K562 (cell line): ENCODE results near the gene SPHK1. TPM values are rescaled to one million over a fixed set of nuclear protein-coding genes. Genes with fewer than 3 reads are reported as not detected.
A peak's percentile ranks its signal among the peaks of the same experiment; 100 is the strongest.

Experiments used
- ARID1B ChIP-seq: fragments of 450-650 bp; IDR thresholded peaks from 2 replicates; pipeline ENCODE4 v1.6.1; 2016; ENCODE audit warnings: antibody characterized with exemption, mild to moderate bottlenecking, inconsistent platforms
- CCAR2 ChIP-seq: fragments of 200-400 bp; formaldehyde crosslinking; IDR thresholded peaks from 2 replicates; pipeline ENCODE4 v1.6.1; 2017; ENCODE audit warnings: mild to moderate bottlenecking, low read depth, low read length
- DIDO1 ChIP-seq: fragments of 450-650 bp; IDR thresholded peaks from 2 replicates; pipeline ENCODE4 v1.6.1; 2016; ENCODE audit warnings: low read depth, missing biosample characterization, missing genetic modification characterization
- HDAC2 ChIP-seq: fragments of 450-650 bp; IDR thresholded peaks from 2 replicates; pipeline ENCODE4 v1.6.1; 2016; ENCODE audit warnings: mild to moderate bottlenecking
- RBBP5 ChIP-seq: fragments of 200-600 bp; sonication (generic); IDR thresholded peaks from 2 replicates; pipeline ENCODE4 v1.6.1; 2012; ENCODE audit warnings: borderline replicate concordance, mild to moderate bottlenecking, low read length, control low read depth, inconsistent platforms; ENCODE audit not compliant: insufficient read depth, poor library complexity, severe bottlenecking
- RBM17 ChIP-seq: fragments of 200-400 bp; formaldehyde crosslinking; IDR thresholded peaks from 2 replicates; pipeline ENCODE4 v1.6.1; 2017; ENCODE audit warnings: low read depth, mild to moderate bottlenecking, low read length, borderline replicate concordance
- RFX7 ChIP-seq: fragments of 250-450 bp; sonication (Bioruptor Pico); IDR thresholded peaks from 2 replicates; pipeline ENCODE4 v1.5.1; 2021; ENCODE audit warnings: mild to moderate bottlenecking
- SMC3 ChIP-seq: conservative IDR thresholded peaks from 2 replicates; pipeline ENCODE4 v1.6.1; 2011; ENCODE audit warnings: low read depth, low read length, improper control_type of control experiment; ENCODE audit not compliant: insufficient read depth
- TAF9B ChIP-seq: fragments of 450-650 bp; IDR thresholded peaks from 2 replicates; pipeline ENCODE4 v1.6.1; 2018; ENCODE audit warnings: mild to moderate bottlenecking; ENCODE audit not compliant: partially characterized antibody
- ZBTB5 ChIP-seq: fragments of 450-650 bp; IDR thresholded peaks from 2 replicates; pipeline ENCODE4 v1.6.1; 2017; ENCODE audit warnings: antibody characterized with exemption
- ZNF143 ChIP-seq: sonication (generic); formaldehyde crosslinking; IDR thresholded peaks from 2 replicates; pipeline ENCODE4 v1.9.0; 2022; ENCODE audit warnings: mild to moderate bottlenecking, missing genetic modification reagents
- ZNF239 ChIP-seq: fragments of 250-450 bp; sonication (Bioruptor Pico); IDR thresholded peaks from 2 replicates; pipeline ENCODE4 v1.4.0; 2020; ENCODE audit warnings: mild to moderate bottlenecking
- ZNF3 ChIP-seq: fragments of 250-450 bp; sonication (Bioruptor Pico); IDR thresholded peaks from 2 replicates; pipeline ENCODE4 v1.5.0; 2021; ENCODE audit warnings: mild to moderate bottlenecking, moderate library complexity
- ZNF347 ChIP-seq: fragments of 450-650 bp; formaldehyde crosslinking; IDR thresholded peaks from 2 replicates; pipeline ENCODE4 v1.4.0; 2020; ENCODE audit warnings: low read depth, mild to moderate bottlenecking, moderate library complexity
- ZNF395 ChIP-seq: fragments of 200-800 bp; sonication (Bioruptor generic); IDR thresholded peaks from 2 replicates; pipeline ENCODE4 v1.6.1; 2017; ENCODE audit warnings: missing genetic modification characterization, missing compliant biosample characterization
- ZNF586 ChIP-seq: fragments of 450-650 bp; formaldehyde crosslinking; conservative IDR thresholded peaks from 2 replicates; pipeline ENCODE4 v1.4.0; 2020; ENCODE audit warnings: mild to moderate bottlenecking, moderate library complexity
- ZNF75A ChIP-seq: fragments of 450-650 bp; formaldehyde crosslinking; IDR thresholded peaks from 2 replicates; pipeline ENCODE4 v1.4.0; 2020; ENCODE audit warnings: mild to moderate bottlenecking
- ZNF79 ChIP-seq: fragments of 250-450 bp; sonication (Bioruptor Pico); IDR thresholded peaks from 2 replicates; pipeline ENCODE4 v1.4.0; 2020; ENCODE audit warnings: low read depth, mild to moderate bottlenecking, moderate library complexity
- ZZZ3 ChIP-seq: fragments of 450-650 bp; IDR thresholded peaks from 2 replicates; pipeline ENCODE4 v1.6.1; 2016; ENCODE audit warnings: antibody characterized with exemption, mild to moderate bottlenecking, moderate library complexity
- polyA plus RNA-seq, 8 experiments: library from polyadenylated mRNA; depleted of rRNA in 4 of 8; stranded (reverse) in 5 of 8; unstranded in 3 of 8; fragments of >200 nt; fragmentation: Nextera tagmentation in 2 of 8; fragmentation: Illumina TruSeq in 1 of 8; extraction: Ambion mirVana in 2 of 8; extraction: Trizol in 1 of 8; gene quantifications; 2 replicates each; pipeline versions ENCODE4 v1.2.1 to v1.2.3, GENCODE V29; 2011 to 2014; ENCODE audit warnings: inconsistent platforms in 1 of 8, missing spikeins in 1 of 8
- total RNA-seq, 7 experiments: library from RNA; depleted of rRNA in 6 of 7; stranded (reverse); fragments of >200 nt in 6 of 7; fragmentation: Illumina TruSeq in 2 of 7; extraction: Trizol in 2 of 7; gene quantifications; 2 replicates each; pipeline versions ENCODE4 v1.2.1 to v1.2.3, GENCODE V29; 2011 to 2021; ENCODE audit warnings: low replicate concordance in 1 of 7
- TF ChIP-seq, protein P1 (sequence below): fragments of 250-450 bp; sonication (Bioruptor Pico); IDR thresholded peaks from 2 replicates; pipeline ENCODE4 v1.4.0; 2020; ENCODE audit warnings: mild to moderate bottlenecking
- TF ChIP-seq, protein P2 (sequence below): fragments of 250-450 bp; sonication (Bioruptor Pico); IDR thresholded peaks from 2 replicates; pipeline ENCODE4 v1.8.0; 2021; ENCODE audit warnings: borderline replicate concordance, mild to moderate bottlenecking, moderate library complexity; ENCODE audit not compliant: poor library complexity, severe bottlenecking
- TF ChIP-seq, protein P3 (sequence below): sonication (generic); formaldehyde crosslinking; IDR thresholded peaks from 2 replicates; pipeline ENCODE4 v1.8.1; 2023; ENCODE audit warnings: mild to moderate bottlenecking, missing genetic modification reagents

The SPHK1 gene
- total and polyA plus RNA-seq, 9 of the 15 experiments (the other 6 are each of a cell fraction or from before 2014, with no cell fraction given) = 0.21 to 60.3 (median 14.5) TPM

DNA sequence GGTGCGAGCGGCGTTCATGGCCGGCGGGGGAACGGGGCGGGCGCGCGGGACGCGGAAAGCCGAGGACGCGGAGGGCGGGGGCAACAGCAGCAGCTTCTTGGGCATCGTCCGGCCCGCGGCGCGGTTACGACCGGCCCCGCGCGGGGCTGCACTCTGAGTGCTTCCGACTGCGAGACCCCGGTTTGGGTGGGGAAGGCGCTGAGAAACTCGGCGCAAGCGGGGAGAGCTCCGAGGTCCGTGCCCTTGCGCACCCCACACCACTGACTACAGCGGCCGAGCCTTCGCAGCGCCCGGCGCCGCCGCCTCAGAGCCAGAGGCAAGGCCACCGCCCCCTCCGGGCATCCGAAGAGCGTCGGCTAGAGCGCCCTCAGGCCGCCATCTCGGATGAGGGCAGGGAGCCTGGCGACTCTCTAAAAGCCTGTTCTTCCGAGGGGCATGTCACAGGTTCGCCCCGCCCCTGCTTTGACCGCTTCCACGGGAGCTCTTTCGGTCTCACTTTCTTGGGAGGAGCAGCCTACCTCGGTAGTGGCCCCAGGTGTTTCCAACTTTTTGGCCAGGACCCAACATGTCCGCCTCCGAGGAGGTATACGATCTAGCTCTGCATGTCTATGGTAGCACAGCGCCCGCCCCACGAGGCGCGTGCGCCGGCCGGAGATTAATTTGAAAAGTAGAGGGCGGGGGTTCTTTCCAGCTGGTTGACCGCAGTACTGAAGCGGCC, 30.7 kb upstream of the SPHK1 start, which contains the start of gene PRPSAP1 (continued):
- TF ChIP-seq, protein P1, sequence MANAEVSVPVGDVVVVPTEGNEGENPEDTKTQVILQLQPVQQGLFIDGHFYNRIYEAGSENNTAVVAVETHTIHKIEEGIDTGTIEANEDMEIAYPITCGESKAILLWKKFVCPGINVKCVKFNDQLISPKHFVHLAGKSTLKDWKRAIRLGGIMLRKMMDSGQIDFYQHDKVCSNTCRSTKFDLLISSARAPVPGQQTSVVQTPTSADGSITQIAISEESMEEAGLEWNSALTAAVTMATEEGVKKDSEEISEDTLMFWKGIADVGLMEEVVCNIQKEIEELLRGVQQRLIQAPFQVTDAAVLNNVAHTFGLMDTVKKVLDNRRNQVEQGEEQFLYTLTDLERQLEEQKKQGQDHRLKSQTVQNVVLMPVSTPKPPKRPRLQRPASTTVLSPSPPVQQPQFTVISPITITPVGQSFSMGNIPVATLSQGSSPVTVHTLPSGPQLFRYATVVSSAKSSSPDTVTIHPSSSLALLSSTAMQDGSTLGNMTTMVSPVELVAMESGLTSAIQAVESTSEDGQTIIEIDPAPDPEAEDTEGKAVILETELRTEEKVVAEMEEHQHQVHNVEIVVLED (CRISPR knock-in tag) = peak; percentile 42; the same call in 1 of the 2 replicates
- TF ChIP-seq RFX7 (no peak), CCAR2 (no peak), TAF9B (peak; percentile 75), ZNF239 (CRISPR knock-in tag) (peak; percentile 64; the same call in 1 of the 2 replicates), ZNF79 (CRISPR knock-in tag) (no peak), ZNF395 (CRISPR knock-in tag) (peak; percentile 76), RBBP5 (peak; percentile 80), ZZZ3 (peak; percentile 96), DIDO1 (tag) (peak; percentile 99), HDAC2 (0 out of 2 replicates have a peak, but pooled peaks have one; percentile 68), ZNF586 (CRISPR knock-in tag) (no peak), SMC3 (no peak), ZBTB5 (no peak), ARID1B (0 out of 2 replicates have a peak, but pooled peaks have one; percentile 22), ZNF3 (CRISPR knock-in tag) (no peak), RBM17 (no peak), ZNF347 (CRISPR knock-in tag) (no peak), ZNF143 (CRISPR knock-in tag) (no peak), ZNF75A (CRISPR knock-in tag) (no peak)
- TF ChIP-seq, protein P2, sequence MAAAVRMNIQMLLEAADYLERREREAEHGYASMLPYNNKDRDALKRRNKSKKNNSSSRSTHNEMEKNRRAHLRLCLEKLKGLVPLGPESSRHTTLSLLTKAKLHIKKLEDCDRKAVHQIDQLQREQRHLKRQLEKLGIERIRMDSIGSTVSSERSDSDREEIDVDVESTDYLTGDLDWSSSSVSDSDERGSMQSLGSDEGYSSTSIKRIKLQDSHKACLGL (CRISPR knock-in tag) = no peak
- TF ChIP-seq, protein P3, sequence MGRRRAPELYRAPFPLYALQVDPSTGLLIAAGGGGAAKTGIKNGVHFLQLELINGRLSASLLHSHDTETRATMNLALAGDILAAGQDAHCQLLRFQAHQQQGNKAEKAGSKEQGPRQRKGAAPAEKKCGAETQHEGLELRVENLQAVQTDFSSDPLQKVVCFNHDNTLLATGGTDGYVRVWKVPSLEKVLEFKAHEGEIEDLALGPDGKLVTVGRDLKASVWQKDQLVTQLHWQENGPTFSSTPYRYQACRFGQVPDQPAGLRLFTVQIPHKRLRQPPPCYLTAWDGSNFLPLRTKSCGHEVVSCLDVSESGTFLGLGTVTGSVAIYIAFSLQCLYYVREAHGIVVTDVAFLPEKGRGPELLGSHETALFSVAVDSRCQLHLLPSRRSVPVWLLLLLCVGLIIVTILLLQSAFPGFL = peak; percentile 32; the same call in 1 of the 2 replicates
